ENCODE data around the gene TCL1B.

Gene TCL1B, protein sequence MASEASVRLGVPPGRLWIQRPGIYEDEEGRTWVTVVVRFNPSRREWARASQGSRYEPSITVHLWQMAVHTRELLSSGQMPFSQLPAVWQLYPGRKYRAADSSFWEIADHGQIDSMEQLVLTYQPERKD

DNA sequence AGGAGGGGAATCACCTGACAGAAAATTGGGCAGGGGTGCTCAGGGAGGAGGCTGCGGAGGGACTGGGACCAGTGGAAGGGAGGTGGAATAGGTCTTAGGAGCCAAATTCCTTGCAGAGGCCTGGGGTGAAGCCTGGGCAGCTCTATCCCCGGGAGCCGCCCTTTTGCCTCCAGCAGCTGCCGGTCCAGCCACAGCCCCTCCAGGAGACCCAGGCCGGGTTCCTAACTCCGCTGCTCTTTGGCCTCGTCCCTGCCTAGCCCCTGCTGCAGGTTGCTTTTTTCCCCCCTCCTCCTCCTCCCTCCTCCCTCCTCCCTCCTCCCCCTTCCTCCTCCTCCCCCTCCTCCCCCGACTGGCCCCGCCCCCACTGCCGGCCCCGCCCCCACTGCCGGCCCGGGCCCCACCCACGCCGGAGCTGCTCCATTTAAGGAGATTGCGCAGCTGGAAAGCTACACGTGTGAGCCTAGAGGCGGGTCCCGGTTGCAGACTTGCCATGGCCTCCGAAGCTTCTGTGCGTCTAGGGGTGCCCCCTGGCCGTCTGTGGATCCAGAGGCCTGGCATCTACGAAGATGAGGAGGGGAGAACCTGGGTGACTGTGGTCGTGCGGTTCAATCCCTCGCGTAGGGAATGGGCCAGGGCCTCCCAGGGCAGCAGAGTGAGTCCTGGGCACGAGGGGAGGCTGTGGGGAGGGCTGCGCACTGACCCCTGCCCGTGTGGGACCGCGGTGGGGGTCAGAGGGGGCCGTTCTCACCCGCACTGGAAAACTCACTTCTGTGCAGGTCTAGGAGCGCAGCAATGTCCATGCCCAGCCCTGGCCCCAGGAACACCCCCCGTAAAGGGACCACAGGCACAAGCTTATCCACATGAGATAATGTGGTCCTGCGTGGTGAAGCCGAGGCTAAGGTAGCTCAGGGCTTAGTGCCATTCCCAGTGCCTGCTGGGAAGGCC lies at the start of gene TCL1B:
Gene TCL1B (plus strand): TSS at position 449 of the 945 bp plus-strand sequence. CDS start 42 bp downstream, at position 491.
- no peak for DNase-seq

DNA sequence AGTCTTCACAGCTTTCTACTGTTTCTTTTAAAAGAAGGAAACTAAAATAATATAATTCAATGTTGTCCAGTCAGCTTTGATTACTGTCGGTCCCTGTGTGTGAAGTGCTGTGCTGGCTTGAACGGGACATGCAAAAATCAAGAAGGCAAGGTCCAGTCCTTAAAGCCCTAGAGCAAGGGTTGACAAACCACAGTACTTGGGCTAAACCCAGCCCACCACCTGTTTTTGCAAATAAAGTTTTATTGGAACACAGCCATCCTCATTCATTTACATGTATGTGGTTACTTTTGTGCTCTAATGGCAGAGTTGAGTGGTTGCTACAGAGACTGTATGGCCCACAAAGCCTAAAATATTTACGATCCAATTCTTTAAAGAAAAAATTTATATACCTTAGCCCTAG lies 41.2 kb upstream of the TCL1B start:
- no peak for DNase-seq

DNA sequence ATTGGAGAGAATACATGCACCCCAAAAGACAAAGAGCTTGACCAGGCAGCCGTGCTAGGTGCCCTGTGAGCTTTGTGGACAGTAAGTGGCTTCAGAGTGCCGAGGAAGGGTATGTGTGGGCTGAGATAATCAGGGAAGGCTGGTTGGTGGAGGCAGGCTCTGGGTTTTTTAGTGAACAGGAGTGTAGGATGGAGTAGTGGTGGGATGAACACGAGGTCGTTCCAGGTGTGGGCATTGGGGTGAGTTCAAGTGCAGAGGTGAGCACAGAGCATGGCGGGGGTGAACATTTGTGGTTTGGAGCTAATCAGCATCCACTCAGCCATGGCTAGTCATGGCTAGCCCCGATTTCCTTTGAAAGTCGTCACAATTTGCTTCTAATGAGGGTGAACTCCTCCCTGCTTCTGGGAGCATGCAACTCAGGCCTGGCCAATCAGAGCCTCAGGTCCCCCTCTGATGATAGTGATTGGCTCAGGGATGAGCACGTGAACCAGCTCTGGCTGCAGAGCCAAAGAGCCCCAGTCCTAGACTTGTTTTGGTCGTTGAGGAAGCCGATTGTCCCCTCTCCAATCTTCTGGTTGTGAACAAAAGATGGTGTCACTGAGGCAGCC lies 40.7 kb upstream of the TCL1B start:
- no peak for DNase-seq

DNA sequence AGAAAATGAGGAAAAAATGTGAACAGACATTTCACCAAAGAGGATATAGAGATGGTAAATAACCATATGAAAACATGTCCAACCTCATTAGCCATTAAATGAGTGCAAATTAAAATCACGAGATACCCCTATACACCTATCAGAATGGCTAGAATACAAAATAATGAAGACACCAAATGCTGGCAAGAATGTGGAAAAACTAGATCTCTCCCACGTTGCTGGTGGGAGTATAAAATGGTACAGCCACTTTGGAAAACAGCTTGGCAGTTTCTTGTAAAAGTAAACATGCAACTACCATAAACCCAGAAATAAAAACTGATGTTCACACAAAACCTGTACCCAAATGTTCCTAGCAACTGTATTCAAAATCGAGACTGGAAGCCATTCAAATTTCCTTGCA lies 38.3 kb upstream of the TCL1B start:
- DNase-seq = no peak

DNA sequence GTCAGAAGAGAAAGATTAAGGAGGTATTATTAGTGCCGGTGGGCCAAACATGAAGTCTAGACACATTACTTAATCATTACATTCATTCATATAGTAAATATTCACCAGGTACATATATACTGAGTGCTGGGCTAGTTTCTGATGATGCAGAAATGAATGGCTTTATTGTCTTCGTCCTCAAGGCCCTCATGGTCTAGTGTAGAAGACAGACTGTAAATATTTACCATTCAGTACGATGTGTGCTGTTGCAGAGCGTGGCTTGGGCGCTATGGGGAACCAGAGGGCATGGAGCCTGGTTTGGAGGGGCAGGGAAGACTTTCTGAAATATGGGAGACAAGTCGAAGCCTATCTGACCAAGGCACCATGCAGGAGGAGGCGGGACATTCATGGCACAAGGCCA lies 37.0 kb upstream of the TCL1B start:
- DNase-seq = peak; percentile 24

DNA sequence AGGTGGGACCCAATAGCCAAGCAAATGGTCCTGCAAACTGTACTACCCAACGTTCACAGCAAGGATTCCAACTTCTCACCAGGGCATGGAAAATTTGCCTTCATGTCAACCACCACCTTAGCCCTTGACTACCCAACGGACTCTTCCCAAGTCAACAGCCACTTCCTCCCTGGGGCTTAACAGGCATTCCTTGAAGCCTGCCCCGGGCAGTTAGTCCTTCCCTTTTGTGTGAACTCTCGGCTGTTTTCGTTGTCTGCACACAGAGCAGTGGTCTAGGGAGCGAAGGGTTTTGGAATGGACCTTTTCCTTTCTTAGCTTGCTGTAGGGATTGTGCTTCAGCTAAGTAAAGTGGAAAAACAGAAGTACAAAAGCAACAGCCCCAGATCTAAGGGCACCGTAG lies 35.2 kb upstream of the TCL1B start:
- no peak for DNase-seq

DNA sequence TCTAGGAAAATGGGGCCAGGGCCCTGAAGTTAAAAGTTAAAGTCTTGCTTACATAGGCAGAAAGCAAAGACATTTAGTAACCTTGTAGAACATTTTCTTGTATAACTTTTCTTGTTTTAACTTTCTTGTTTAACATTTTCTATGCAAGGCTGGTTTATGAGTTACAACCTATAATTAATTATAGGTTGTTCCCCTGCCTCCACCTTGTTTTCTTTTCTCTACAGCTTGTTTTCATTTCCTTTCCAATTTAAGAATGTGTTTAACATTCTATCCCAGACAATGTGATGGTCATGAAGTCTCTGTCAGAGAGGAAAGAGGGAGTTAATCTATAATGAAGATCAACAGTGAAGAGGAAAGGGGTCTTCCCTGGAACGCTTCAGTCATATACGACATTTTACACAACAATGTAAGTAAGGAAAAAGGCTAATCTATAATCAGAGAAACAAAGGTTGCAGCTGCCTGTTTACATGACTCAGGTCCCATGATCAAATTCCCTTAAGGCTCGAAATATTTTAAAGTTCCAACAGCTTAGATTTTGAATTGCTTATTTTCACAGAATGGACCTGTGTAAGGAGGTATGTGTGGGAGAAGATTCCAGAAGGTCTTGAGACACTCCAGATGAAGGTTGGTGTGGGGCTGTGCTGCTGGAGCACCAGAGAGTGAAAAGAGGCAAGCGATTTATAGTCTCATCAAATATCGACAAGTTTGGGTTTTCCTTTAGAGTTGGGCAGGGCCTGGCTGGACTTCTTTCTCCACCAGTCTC lies 34.2 kb upstream of the TCL1B start:
- no peak for DNase-seq

DNA sequence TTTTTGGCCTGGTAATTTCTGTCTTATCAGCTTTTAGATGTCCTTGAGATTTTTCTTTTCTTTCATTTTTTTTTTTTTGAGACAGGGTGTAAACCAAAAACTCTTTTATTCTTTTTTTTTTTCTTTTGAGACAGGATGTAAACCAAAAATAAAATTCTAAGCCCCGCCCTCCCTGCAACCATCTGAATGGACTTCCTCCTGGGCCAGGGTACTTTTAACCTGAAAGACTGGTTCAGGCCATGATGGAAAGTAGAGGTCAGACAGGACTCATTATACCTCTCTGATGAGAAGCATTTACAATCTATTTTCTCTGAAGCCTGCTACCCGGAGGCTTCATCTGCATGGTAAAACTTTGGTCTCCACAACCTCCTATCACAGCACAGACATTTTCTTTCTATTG lies 33.5 kb upstream of the TCL1B start:
- DNase-seq = no peak

DNA sequence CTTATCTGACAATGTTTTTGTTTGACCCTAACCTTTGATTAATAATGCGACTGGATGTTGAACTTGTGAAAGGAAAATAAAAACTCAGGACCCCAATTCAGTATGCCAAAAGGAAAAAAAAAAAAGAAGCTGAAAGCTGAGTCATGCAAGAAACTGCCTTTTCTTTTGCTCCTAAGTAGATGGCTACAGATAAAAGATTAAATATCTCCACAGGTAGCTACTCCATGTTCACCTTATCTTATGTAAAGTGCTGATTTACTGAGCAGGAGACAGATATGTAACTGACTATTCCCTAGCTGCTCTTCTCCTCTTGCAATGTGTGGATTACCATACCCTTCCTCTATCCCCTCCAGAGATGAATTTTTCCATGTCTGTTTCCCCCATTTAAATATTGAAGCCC lies 30.8 kb upstream of the TCL1B start:
- no peak for DNase-seq

DNA sequence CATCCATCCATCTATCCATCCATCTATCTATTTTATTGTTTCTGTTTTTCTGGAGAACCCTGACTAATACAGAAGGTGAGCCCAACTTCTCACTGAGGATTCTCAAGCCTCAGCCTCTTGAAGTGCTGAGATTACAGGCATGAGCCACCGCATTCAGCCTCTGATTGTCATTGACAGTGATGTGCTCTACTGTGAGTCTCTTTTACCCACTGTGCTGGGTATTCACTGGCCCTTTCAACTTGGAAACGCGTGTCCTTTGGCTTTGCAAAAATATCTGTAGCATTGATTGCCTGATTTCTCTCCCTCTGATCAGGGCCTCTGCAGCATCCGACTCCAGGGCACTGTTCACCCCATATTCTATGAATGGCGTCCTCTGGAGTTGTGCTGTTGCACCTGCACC lies 29.6 kb upstream of the TCL1B start:
- DNase-seq = no peak

DNA sequence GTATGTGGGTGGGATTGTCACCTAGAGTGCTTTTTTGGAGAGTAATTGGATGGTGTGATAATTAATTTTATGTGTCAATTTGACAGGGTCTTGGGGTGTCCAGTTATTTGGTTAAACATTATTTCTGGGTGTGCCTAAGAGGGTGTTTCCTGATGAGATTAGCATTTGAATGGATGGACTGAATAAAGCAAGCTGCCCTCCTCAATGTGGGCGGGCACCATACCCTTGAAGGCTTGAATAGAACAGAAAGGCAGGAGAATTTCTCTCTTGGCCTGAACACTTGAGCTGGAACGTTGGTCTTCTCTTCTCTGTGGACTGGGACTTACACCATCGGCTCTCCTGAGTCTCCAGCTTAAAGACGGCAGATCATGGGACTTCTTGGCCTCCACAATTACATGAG lies 28.8 kb upstream of the TCL1B start:
- DNase-seq = no peak

DNA sequence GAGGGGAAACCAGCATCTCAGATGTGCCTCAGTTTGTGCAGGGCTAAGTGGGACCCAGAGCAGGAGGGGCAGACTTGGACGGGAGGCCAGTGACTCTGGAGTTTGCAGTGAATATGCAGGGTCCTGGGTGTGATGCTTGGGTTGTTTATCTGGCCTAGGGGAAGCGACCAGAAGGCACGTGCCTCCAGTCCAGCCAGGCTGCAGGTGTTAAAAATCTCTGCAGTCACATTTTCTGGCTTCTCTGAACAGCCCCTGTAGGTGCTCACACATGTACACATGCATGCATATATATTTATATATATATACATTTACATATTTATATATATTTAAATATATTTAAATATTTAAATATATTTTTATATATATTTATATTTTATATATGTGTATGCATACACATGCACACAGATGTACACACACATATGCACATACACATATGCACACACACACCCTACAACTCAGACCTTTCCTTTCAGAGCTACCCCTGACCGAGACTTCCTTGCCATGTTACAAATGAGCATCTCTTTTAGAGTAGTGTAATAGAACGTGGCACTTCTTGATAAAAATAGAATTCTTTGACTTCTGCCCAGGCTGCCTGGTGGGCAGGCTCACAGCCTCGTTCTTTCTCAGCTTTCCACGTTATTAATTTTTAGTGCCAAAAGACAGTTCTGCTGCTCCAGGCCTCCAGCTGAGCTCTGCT lies 26.8 kb upstream of the TCL1B start:
- DNase-seq = no peak

DNA sequence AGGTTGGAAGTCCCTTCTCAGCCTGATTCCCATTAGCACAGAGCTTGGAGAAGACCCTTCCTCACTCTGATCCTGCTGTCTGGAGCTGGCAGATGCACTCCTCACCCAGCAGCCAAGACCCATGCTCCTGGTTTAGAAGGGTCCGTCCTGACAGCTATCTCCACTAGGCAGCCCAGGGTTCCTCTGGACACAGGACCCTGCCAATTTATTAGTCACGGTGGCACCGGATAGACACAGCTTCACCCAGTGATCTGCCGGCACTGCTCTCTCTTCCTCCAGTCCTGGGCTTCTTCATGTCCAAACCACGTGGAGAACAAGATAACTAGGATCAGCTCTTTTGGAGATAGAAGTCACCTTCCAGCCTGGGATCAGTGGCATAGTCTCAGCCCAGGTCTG lies 26.2 kb upstream of the TCL1B start:
- DNase-seq = no peak

DNA sequence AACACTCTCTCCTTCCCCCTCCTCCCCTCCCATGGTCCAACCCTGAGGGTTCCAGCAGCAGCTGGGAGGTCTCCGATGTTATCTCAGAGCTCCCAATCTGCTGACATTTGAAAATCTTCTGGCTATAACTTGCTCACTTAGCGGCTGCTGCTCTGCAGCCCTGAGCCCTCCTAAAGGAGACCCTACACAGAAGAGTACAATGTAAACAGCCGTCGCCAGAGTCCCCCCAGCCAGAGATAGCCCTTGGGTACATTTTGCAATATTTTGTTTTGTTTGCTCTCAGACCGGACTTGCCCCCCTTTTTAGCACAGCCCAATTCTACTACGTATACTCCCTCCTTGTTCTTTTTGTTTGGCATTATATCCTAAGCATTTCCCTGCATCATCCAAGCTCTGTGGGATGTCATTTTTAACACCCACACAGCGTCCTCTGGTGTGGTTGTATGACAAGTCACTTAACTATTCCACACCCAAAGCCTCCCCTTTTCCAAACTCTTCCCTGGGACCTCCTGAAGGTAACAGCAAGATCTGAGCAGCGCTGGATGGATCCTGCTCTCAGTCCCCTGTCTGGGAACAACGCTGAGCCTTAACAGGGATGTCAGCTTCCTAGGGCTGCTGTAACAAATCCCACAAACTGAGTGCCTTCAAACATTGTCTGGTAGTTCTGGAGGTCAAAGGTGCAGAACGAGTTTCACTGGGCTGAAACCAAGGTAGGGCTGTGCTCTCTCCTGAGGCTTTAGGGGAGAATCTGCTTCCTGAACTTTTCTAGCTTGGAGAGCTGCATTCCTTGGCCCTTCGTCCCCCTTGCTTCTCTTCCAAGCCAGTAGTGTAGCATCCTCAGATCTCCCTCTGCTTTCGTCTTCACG lies 25.3 kb upstream of the TCL1B start:
- DNase-seq = no peak

DNA sequence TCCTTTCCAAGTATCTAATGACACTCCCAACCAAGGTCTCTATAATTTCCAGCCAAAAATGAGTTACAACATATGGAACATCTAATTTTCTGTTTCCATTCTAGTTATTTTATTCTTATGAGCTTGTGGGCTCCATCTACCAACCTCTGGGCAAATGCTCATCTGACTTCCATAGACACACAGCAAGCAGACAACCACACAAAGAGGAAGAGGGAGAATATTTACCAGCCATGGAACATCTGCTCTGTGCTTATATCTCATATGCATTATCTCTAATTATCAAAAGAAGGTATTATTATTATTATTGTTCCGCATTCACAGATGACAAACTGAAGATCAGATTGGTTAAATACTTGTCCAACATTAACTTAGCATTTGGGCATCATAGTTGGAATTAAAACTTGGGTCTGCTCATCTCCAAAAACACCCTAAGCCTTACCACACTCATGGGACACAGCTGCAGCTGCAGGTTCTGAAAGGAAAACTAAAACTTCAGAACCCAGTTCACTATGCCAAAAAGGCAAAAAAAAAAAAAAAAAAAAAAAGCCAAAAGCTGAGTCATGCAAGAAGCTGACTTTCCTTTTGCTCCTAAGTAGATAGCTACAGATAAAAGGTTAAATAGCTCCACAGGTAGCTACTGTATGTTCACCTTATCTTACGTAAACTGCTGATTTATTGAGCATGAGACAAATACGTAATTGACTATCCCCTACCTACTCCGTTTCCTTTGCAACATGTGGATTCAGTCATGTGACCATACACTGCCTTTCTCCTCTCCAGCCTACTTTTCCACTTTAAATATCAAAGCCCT lies 23.6 kb upstream of the TCL1B start:
- DNase-seq = peak; percentile 85

DNA sequence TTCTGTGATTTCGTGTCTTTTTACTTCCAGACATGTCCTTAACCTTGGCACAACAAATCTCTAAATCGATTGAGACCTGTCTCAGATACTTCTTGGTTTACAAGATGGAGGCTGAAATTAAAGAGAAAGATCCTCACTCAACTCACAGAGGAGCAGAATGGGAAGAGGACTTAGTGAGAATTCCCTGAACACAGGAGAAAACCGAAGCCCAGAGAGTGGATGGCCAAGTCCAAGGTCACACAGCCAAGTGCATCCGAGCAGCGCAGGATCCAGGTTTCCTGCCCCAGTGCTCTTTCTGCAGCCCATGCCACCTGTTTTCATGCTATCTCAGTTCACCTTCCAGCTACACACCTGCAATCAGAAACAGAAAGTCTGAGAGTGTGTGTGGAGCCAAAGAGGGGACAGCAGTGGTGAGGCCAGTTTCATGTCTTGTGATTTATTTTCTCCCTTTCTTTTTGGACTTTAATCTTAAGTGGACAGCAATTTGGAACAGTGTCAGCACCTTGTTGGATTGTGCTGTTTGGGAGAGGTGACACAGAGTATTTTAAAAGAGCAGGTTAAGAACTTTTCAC lies 22.9 kb upstream of the TCL1B start:
- DNase-seq = no peak

DNA sequence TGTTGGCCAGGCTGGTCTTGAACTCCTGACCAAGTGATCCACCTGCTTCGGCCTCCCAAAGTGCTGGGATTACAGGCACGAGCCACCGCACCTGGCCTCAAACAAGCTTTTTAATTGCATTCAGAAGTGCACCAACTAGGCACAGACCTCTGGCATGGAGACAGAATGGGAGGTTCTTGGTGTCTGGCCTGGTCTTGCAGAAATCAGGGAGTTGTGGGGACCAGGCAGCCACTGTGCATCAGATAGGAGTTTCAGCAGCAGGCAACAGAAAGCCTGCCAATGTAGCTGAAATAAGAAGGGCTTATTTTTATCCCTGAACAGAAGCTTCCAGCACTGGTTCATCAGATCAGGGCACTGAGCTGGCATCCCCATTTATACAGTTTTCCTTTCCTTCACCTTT lies 22.2 kb upstream of the TCL1B start:
- no peak for DNase-seq

DNA sequence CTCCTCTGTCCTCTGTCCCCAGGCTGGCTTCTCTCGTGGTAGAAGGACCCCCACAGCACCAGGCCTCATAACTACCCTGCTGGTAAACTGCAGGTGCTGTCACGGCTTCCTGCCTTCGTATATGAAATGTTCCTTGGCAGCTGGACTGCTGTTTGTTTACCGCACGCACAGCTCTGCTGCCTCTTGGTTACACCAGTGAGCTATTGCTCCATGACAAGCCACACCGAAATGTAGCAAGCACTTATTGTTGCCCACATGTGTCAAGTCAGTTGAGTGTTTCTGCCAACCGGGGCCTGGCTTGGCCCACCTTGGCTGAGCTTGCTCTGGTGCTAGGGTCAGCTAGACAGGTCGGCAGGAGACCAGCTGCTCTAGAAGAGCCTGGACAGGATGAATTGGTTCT lies 21.7 kb upstream of the TCL1B start:
- peak; percentile 43 for DNase-seq

DNA sequence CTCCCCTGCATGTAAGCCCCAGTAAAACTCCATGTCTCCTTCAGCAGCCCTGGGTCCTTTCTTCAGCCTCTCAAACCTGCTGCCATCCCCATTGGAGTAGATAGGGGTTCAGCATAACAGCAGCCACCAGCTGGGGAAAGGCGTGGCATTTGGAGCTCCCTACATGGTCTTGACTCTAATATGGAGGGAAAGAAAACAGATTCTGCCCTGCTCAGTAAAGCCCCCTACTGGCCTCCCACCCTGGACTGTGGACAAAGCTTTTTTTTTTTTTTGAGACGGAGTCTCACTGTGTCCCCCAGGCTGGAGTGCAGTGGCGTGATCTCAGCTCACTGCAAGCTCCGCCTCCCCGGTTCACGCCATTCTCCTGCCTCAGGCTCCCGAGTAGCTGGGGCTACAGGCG lies 20.7 kb upstream of the TCL1B start:
- peak; percentile 1 for DNase-seq

DNA sequence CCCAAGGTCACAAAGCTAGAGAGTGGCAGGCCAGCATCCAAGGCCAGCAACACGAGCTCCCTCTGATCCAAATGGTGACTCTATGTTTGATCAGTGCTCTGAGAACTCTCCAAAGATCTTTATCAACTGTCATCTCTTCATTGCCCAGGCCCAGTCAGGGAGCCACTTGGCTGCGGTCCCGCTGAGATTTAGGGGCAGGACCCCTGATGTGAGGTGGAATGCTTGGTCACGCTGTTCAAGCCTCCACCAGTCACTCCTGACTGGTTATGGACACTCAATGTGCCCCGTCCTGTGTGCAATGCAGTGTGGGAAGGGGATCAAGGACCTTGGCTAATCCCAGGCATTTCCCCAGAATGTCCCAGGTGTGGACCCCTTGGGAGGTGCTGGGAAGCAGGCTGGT lies 19.8 kb upstream of the TCL1B start:
- DNase-seq = no peak

All from NCI-H146 (cell line).